Activated CD4-positive, alpha-beta memory T cell treated with anti-CD3 and anti-CD28 coated beads, Interleukin-2, amount 10 ng/mL, durations not matched to agents 7 days and 5 days (primary cell): ENCODE measurements around the gene ACBD4. TPM values are rescaled to one million over a fixed set of nuclear protein-coding genes. Genes with fewer than 3 reads are reported as not detected.

Experiments used
- CTCF ChIA-PET: fragments of 350-600 bp; sonication (Branson Sonifier 250); formaldehyde crosslinking; loops from one replicate; lab custom pipeline; 2021; ENCODE audit warnings: antibody characterized with exemption, inconsistent platforms; lab: Charles Lee
- POLR2A ChIA-PET: fragments of 350-600 bp; sonication (Branson Sonifier 250); formaldehyde crosslinking; loops from one replicate; lab custom pipeline; 2021; ENCODE audit warnings: antibody characterized with exemption; lab: Charles Lee
- DNase-seq: peaks from one replicate; pipeline ENCODE4 v3.0.0-alpha.2; 2020
- H3K27ac Mint-ChIP-seq: one replicate; pipeline ENCODE4 v1.8.0; 2021; ENCODE audit warnings: mild to moderate bottlenecking, mixed read lengths
- H3K27me3 Mint-ChIP-seq: one replicate; pipeline ENCODE4 v1.8.0; 2021; ENCODE audit warnings: mixed read lengths
- H3K36me3 Mint-ChIP-seq: one replicate; pipeline ENCODE4 v1.8.0; 2021; ENCODE audit warnings: low read depth, mixed read lengths
- H3K4me1 Mint-ChIP-seq: one replicate; pipeline ENCODE4 v1.8.0; 2021; ENCODE audit warnings: mixed read lengths
- H3K4me3 Mint-ChIP-seq: one replicate; pipeline ENCODE4 v1.8.0; 2021; ENCODE audit warnings: mild to moderate bottlenecking, mixed read lengths
- H3K9me3 Mint-ChIP-seq: one replicate; pipeline ENCODE4 v1.8.0; 2021; ENCODE audit warnings: mixed read lengths
- total RNA-seq, 2 experiments: library from RNA; stranded (reverse); gene quantifications; one replicate each; pipeline ENCODE4 v1.2.3, GENCODE V29; 2021

ACBD4 gene
- total RNA-seq, 2 experiments from 2014 or later, result 15.0 to 17.8 TPM

- H3K9me3 Mint-ChIP-seq, result no peaks in the 10 kb centered on the region
- peaks cover 38% of the 10 kb centered on the region for H3K36me3 Mint-ChIP-seq
- ChIA-PET CTCF (interaction anchor here (1.2 to 3.2 kb wide), 3 partner anchors 17 to 41 kb away, joined by 3 to 35 read pairs (median 31); partner anchors contain the start of gene ACBD4), POLR2A (no interaction called here)
- no peaks in the 10 kb centered on the region for H3K27me3 Mint-ChIP-seq
- DNase-seq, result no peak
- no peak overlapping the region for H3K4me3 Mint-ChIP-seq
- H3K4me1 Mint-ChIP-seq, result peaks cover 38% of the 10 kb centered on the region
- H3K27ac Mint-ChIP-seq, result no peak overlapping the region
Observed at GRCh38 chr17:45156242-45156641, 20.8 kb downstream of the ACBD4 start.

- peak overlapping the region; percentile 98 for H3K4me3 Mint-ChIP-seq
- ChIA-PET CTCF (interaction anchor here (0.7 to 7.6 kb wide), 7 partner anchors 10 to 60 kb away, joined by 3 to 198 read pairs (median 9); partner anchors contain the start of genes ACBD4 and HEXIM1), POLR2A (interaction anchor here (0.8 to 8.9 kb wide), 21 partner anchors 11 to 262 kb away, joined by 3 to 470 read pairs (median 7); partner anchors contain the start of genes ACBD4, EFTUD2, FMNL1 and HEXIM1)
- peaks cover 48% of the 10 kb centered on the region for H3K4me1 Mint-ChIP-seq
- no peaks in the 10 kb centered on the region for H3K27me3 Mint-ChIP-seq
- peak; percentile 60 for DNase-seq
- H3K9me3 Mint-ChIP-seq, result no peaks in the 10 kb centered on the region
- peaks cover 37% of the 10 kb centered on the region for H3K36me3 Mint-ChIP-seq
- H3K27ac Mint-ChIP-seq, result peak overlapping the region; percentile 90
Observed at GRCh38 chr17:45160447-45161287, 25.2 kb downstream of the ACBD4 start.

- ChIA-PET CTCF (interaction anchor here (0.7 to 7.6 kb wide), 7 partner anchors 11 to 59 kb away, joined by 3 to 198 read pairs (median 9); partner anchors contain the start of genes ACBD4 and HEXIM1), POLR2A (interaction anchor here (0.7 to 8.9 kb wide), 23 partner anchors 10 to 263 kb away, joined by 3 to 470 read pairs (median 6); partner anchors contain the start of genes ACBD4, EFTUD2, FMNL1 and HEXIM1)
- peaks cover 44% of the 10 kb centered on the region for H3K4me1 Mint-ChIP-seq
- peak within 1 kb of the TSS; percentile 98 for H3K4me3 Mint-ChIP-seq
- peaks cover 34% of the 10 kb centered on the region for H3K36me3 Mint-ChIP-seq
- no peaks in the 10 kb centered on the region for H3K9me3 Mint-ChIP-seq
- no peaks in the 10 kb centered on the region for H3K27me3 Mint-ChIP-seq
- peak within 1 kb of the TSS; percentile 90 for H3K27ac Mint-ChIP-seq
- DNase-seq, result peak; percentile 98
Observed at GRCh38 chr17:45161288-45162024, 26.0 kb downstream of the ACBD4 start, which contains the start of gene HEXIM2. Gene HEXIM2, plus strand, starts transcription at chr17:45161875. Its CDS starts 919 bp downstream, at chr17:45162794.

- ChIA-PET CTCF (interaction anchor here (1.8 to 7.6 kb wide), 4 partner anchors 11 to 36 kb away, joined by 9 to 198 read pairs (median 43); partner anchors contain the start of genes ACBD4 and HEXIM1), POLR2A (interaction anchor here (0.7 to 8.9 kb wide), 14 partner anchors 10 to 264 kb away, joined by 3 to 470 read pairs (median 10); partner anchors contain the start of genes ACBD4, FMNL1, HEXIM1 and MAP3K14)
- peak overlapping the region; percentile 90 for H3K27ac Mint-ChIP-seq
- peak overlapping the region; percentile 98 for H3K4me3 Mint-ChIP-seq
- H3K27me3 Mint-ChIP-seq, result no peaks in the 10 kb centered on the region
- peaks cover 44% of the 10 kb centered on the region for H3K4me1 Mint-ChIP-seq
- no peak for DNase-seq
- no peaks in the 10 kb centered on the region for H3K9me3 Mint-ChIP-seq
- peaks cover 34% of the 10 kb centered on the region for H3K36me3 Mint-ChIP-seq
Observed at GRCh38 chr17:45162025-45162687, 26.7 kb downstream of the ACBD4 start.

GRCh38 chr17:45164734-45165269 is 29.3 kb downstream of the ACBD4 start:
- no peak overlapping the region for H3K27ac Mint-ChIP-seq
- DNase-seq, result no peak
- CTCF ChIA-PET, result interaction anchor here (0.8 to 7.6 kb wide), 3 partner anchors 14 to 32 kb away, joined by 4 to 198 read pairs (median 67); partner anchors contain the start of genes ACBD4 and HEXIM1
- H3K4me1 Mint-ChIP-seq, result peaks cover 28% of the 10 kb centered on the region
- no peaks in the 10 kb centered on the region for H3K9me3 Mint-ChIP-seq
- H3K27me3 Mint-ChIP-seq, result no peaks in the 10 kb centered on the region
- no peak overlapping the region for H3K4me3 Mint-ChIP-seq
- H3K36me3 Mint-ChIP-seq, result peaks cover 11% of the 10 kb centered on the region
- POLR2A ChIA-PET, result interaction anchor here (1.1 to 8.9 kb wide), 3 partner anchors 8 to 30 kb away, joined by 4 to 470 read pairs (median 4); partner anchors contain the start of genes ACBD4 and HEXIM1

GRCh38 chr17:45168991-45169752 is 33.7 kb downstream of the ACBD4 start:
- peaks cover 3% of the 10 kb centered on the region for H3K36me3 Mint-ChIP-seq
- no peak for DNase-seq
- peaks cover 34% of the 10 kb centered on the region for H3K4me1 Mint-ChIP-seq
- POLR2A ChIA-PET, result interaction anchor here (1.2 to 4.4 kb wide), 2 partner anchors 8 to 20 kb away, joined by 3 to 54 read pairs; partner anchors contain the start of gene HEXIM2
- CTCF ChIA-PET, result no interaction called here
- H3K9me3 Mint-ChIP-seq, result no peaks in the 10 kb centered on the region
- no peak overlapping the region for H3K4me3 Mint-ChIP-seq
- H3K27ac Mint-ChIP-seq, result no peak overlapping the region
- no peaks in the 10 kb centered on the region for H3K27me3 Mint-ChIP-seq

GRCh38 chr17:45170280-45170930 is 34.9 kb downstream of the ACBD4 start:
- no peak overlapping the region for H3K4me3 Mint-ChIP-seq
- ChIA-PET POLR2A (interaction anchor here (1.2 to 4.4 kb wide), 3 partner anchors 9 to 21 kb away, joined by 3 to 54 read pairs (median 42); partner anchors contain the start of genes HEXIM1 and HEXIM2), CTCF (interaction anchor here (1.4 kb wide), 1 partner anchor 22 kb away, joined by 3 read pairs; the partner anchor contains the start of gene HEXIM1)
- H3K9me3 Mint-ChIP-seq, result no peaks in the 10 kb centered on the region
- no peak overlapping the region for H3K27ac Mint-ChIP-seq
- DNase-seq, result no peak
- H3K36me3 Mint-ChIP-seq, result no peaks in the 10 kb centered on the region
- H3K27me3 Mint-ChIP-seq, result no peaks in the 10 kb centered on the region
- H3K4me1 Mint-ChIP-seq, result peaks cover 25% of the 10 kb centered on the region

- DNase-seq, result no peak
- Mint-ChIP-seq H3K36me3 (no peaks in the 10 kb centered on the region), H3K27me3 (no peaks in the 10 kb centered on the region), H3K9me3 (no peaks in the 10 kb centered on the region), H3K27ac (peak overlapping the region; percentile 54), H3K4me3 (no peak overlapping the region), H3K4me1 (peaks cover 25% of the 10 kb centered on the region)
- CTCF ChIA-PET, result interaction anchor here (1.4 kb wide), 1 partner anchor 23 kb away, joined by 3 read pairs; the partner anchor contains the start of gene HEXIM1
- POLR2A ChIA-PET, result interaction anchor here (3.3 to 4.4 kb wide), 2 partner anchors 10 to 21 kb away, joined by 42 to 54 read pairs; partner anchors contain the start of genes HEXIM1 and HEXIM2
Observed at GRCh38 chr17:45170931-45171337, 35.4 kb downstream of the ACBD4 start.

GRCh38 chr17:45171338-45172231 is 36.1 kb downstream of the ACBD4 start:
- H3K4me1 Mint-ChIP-seq, result peaks cover 25% of the 10 kb centered on the region
- no peaks in the 10 kb centered on the region for H3K36me3 Mint-ChIP-seq
- H3K9me3 Mint-ChIP-seq, result no peaks in the 10 kb centered on the region
- peak overlapping the region; percentile 54 for H3K27ac Mint-ChIP-seq
- ChIA-PET CTCF (interaction anchor here (1.4 to 3.1 kb wide), 4 partner anchors 20 to 36 kb away, joined by 3 to 22 read pairs (median 18); partner anchors contain the start of genes ACBD4 and HEXIM1), POLR2A (interaction anchor here (1.2 to 4.4 kb wide), 4 partner anchors 7 to 76 kb away, joined by 4 to 54 read pairs (median 26); partner anchors contain the start of genes HEXIM1 and HEXIM2)
- H3K27me3 Mint-ChIP-seq, result no peaks in the 10 kb centered on the region
- no peak for DNase-seq
- H3K4me3 Mint-ChIP-seq, result no peak overlapping the region
